Peyer's patch (tissue), 4 donors: Measurements from ENCODE around the gene TTC27. TPM values are rescaled to one million over a fixed set of nuclear protein-coding genes. Genes with fewer than 3 reads are reported as not detected.

Experiments used
- DNase-seq, 3 donors: peaks; one replicate each; pipeline ENCODE4 v3.0.0-alpha.2; 2017 to 2019
- H3K27ac ChIP-seq, 4 donors: fragments of 200-600 bp; sonication (generic); one replicate each; pipeline ENCODE4 v1.5.1; 2016 to 2019
- H3K27me3 ChIP-seq, 2 donors: fragments of 200-600 bp; sonication (generic); one replicate each; pipeline ENCODE4 v1.5.1; 2019
- H3K36me3 ChIP-seq, 3 donors: fragments of 200-600 bp; sonication (generic); one replicate each; pipeline ENCODE4 v1.5.1; 2016 to 2019
- H3K4me1 ChIP-seq, 4 donors: fragments of 200-600 bp; sonication (generic); one replicate each; pipeline ENCODE4 v1.5.1; 2016 to 2019
- H3K4me3 ChIP-seq, 4 donors: fragments of 200-600 bp; sonication (generic); 1 replicate in 3 of 4; 2 replicates in 1 of 4; pipeline ENCODE4 v1.5.1; 2016 to 2019; ENCODE audit warnings: mild to moderate bottlenecking in 1 of 4
- H3K9me3 ChIP-seq, 4 donors: fragments of 200-600 bp; sonication (generic); one replicate each; pipeline ENCODE4 v1.5.1; 2016 to 2019; ENCODE audit warnings: mild to moderate bottlenecking in 1 of 4
- POLR2A ChIP-seq, 2 donors: fragments of 450-650 bp; IDR thresholded peaks; one replicate each; pipeline ENCODE4 v1.5.1; 2017; ENCODE audit warnings: antibody characterized with exemption in 2 of 2, mild to moderate bottlenecking in 2 of 2, moderate library complexity in 2 of 2
- total RNA-seq, 4 donors: library from RNA; depleted of rRNA; stranded (reverse); fragments of >200 nt; gene quantifications; one replicate each; pipeline ENCODE4 v1.1.0, GENCODE V29; 2016
- TF ChIP-seq, protein P1 (sequence below), 6 experiments: fragments of 450-650 bp in 4 of 6; fragments of 200-600 bp in 2 of 6; sonication (generic) in 1 of 6; IDR thresholded peaks; one replicate each; pipeline ENCODE4 v1.5.1; 2017 to 2019; ENCODE audit warnings: antibody characterized with exemption in 6 of 6, mild to moderate bottlenecking in 3 of 6, moderate library complexity in 1 of 6

Gene TTC27
- total RNA-seq, 4 donors from 2014 or later: 9.5 to 28.6 (median 12.4) TPM

DNA sequence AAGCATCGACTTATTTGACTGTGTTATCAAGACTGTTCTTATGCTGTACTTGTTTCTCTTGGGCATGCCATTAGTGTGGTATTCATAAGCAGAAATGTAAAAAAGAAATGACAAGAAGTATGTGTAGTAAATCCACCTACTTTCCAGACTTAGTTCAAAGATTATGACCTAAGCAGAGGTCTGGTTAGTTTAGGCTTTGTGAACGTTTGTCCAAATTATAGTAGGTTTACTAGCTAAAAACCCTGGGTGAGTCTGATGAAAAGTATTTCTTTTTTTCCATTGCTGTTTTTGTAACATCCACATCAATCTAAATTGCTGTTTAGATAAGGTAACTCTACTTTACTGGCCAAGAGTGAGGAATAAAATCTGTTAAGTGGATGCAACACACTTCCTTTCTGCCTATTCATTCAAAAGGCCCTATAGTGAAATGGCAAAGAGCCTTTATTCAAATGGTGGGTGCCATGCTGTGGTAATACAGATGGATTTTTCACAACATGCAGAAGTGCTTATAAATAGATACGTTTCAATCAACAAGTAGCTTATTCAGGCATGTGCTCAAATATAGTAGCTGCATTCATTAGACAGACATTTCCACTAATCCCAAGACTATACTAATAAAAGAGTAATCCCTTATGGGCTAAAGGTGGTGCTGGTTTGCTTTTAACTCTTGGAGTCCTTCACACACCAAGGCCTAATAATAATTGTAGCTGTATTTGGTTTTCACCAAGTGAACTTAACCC lies 196.4 kb downstream of the TTC27 start:
- Histone ChIP-seq H3K9me3 (no peaks in the 10 kb centered on the region), H3K4me1 (no peaks in the 10 kb centered on the region), H3K27me3 (no peaks in the 10 kb centered on the region), H3K4me3 (no peak overlapping the region), H3K36me3 (no peaks in the 10 kb centered on the region), H3K27ac (no peak overlapping the region)
- TF ChIP-seq, protein P1, sequence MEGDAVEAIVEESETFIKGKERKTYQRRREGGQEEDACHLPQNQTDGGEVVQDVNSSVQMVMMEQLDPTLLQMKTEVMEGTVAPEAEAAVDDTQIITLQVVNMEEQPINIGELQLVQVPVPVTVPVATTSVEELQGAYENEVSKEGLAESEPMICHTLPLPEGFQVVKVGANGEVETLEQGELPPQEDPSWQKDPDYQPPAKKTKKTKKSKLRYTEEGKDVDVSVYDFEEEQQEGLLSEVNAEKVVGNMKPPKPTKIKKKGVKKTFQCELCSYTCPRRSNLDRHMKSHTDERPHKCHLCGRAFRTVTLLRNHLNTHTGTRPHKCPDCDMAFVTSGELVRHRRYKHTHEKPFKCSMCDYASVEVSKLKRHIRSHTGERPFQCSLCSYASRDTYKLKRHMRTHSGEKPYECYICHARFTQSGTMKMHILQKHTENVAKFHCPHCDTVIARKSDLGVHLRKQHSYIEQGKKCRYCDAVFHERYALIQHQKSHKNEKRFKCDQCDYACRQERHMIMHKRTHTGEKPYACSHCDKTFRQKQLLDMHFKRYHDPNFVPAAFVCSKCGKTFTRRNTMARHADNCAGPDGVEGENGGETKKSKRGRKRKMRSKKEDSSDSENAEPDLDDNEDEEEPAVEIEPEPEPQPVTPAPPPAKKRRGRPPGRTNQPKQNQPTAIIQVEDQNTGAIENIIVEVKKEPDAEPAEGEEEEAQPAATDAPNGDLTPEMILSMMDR (IDR thresholded peaks at IDR 0.05): no peak
- no peak for TF ChIP-seq POLR2A (IDR thresholded peaks at IDR 0.05)
- DNase-seq: no peak

DNA sequence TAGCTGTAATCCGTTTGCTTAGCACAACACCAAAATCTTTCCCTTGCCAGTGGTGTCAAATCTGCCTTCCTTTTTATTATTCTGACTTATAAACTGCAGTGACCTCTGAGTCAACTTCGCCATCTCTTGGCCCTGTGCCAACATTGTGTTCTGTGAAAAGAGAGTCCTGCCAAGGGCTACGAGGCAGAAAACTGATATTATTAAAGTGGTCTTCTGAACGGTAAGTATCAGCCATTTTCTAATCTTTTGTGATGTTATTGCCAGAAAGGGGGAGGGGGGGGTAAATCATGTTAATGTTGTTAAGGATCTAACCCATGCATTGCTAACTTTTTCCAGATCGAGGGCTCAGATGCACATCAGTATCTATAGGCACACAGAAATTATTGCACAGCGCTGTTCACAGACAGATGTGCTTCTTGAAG lies 197.5 kb downstream of the TTC27 start:
- Histone ChIP-seq H3K27me3 (no peaks in the 10 kb centered on the region), H3K27ac (no peak overlapping the region), H3K9me3 (no peaks in the 10 kb centered on the region), H3K4me1 (no peaks in the 10 kb centered on the region), H3K4me3 (no peak overlapping the region), H3K36me3 (no peaks in the 10 kb centered on the region)
- peak in 1 of 3 donors; percentile 59 for DNase-seq
- TF ChIP-seq, protein P1 (IDR thresholded peaks at IDR 0.05): no peak
- TF ChIP-seq POLR2A (IDR thresholded peaks at IDR 0.05): no peak

DNA sequence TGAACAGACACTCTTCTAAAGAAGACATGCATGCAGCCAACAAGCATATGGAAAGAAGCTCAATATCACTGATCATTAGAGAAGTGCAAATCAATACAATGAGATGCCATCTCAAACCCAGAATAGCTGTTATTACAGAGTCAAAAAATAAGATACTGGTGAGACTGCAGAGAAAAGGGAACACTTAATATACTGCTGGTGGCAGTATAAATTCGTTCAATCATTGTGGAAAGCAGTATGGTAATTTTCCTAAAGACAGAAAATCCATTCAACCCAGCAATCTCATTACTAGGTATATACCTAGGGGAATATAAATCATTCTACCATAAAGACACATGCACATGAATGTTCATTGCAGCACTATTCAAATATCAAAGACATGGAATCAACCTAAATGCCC lies 202.3 kb downstream of the TTC27 start:
- Histone ChIP-seq H3K9me3 (no peaks in the 10 kb centered on the region), H3K4me1 (no peaks in the 10 kb centered on the region), H3K4me3 (no peak overlapping the region), H3K27me3 (no peaks in the 10 kb centered on the region), H3K36me3 (no peaks in the 10 kb centered on the region), H3K27ac (no peak overlapping the region)
- DNase-seq: no peak
- TF ChIP-seq, protein P1 (IDR thresholded peaks at IDR 0.05): no peak
- TF ChIP-seq POLR2A (IDR thresholded peaks at IDR 0.05): no peak

DNA sequence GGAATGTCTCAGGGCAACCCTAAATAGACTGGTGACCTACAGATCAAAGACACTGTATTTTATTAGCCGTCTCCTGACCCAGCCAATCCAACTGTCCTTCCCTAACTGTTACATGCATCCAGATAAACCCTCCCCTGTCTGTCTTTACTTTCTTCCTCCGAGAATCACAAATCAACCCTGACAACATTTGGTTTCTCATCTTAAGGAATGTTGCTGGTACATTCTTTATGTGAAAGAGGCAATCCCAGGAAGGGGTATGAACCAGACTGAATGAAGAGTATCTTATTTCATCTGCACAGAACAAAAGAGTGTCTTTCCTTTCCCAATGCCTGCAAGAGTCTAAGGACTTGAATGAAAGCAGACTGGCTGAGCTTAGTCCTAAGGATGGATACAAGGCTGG lies 205.0 kb downstream of the TTC27 start:
- H3K4me3 ChIP-seq: no peak overlapping the region
- H3K9me3 ChIP-seq: no peaks in the 10 kb centered on the region
- H3K27ac ChIP-seq: no peak overlapping the region
- H3K36me3 ChIP-seq: no peaks in the 10 kb centered on the region
- no peak for TF ChIP-seq POLR2A (IDR thresholded peaks at IDR 0.05)
- TF ChIP-seq, protein P1 (IDR thresholded peaks at IDR 0.05): no peak
- no peaks in the 10 kb centered on the region for H3K4me1 ChIP-seq
- no peak for DNase-seq
- H3K27me3 ChIP-seq: no peaks in the 10 kb centered on the region

GRCh38 chr2:32833709-32834108 lies 205.9 kb downstream of the TTC27 start:
- Histone ChIP-seq H3K9me3 (no peaks in the 10 kb centered on the region), H3K4me1 (no peaks in the 10 kb centered on the region), H3K4me3 (no peak overlapping the region), H3K27me3 (no peaks in the 10 kb centered on the region), H3K36me3 (no peaks in the 10 kb centered on the region), H3K27ac (no peak overlapping the region)
- no peak for TF ChIP-seq POLR2A (IDR thresholded peaks at IDR 0.05)
- TF ChIP-seq, protein P1 (IDR thresholded peaks at IDR 0.05): no peak
- no peak for DNase-seq
